NCI-H748 (cell line): Measurements from ENCODE around the gene FXYD3.

Experiments used
- DNase-seq: peaks from one replicate; lab custom pipeline; 2025; ENCODE audit not compliant: unreplicated experiment; lab: John Stamatoyannopoulos, UW

FXYD3 gene, protein sequence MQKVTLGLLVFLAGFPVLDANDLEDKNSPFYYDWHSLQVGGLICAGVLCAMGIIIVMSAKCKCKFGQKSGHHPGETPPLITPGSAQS

DNA sequence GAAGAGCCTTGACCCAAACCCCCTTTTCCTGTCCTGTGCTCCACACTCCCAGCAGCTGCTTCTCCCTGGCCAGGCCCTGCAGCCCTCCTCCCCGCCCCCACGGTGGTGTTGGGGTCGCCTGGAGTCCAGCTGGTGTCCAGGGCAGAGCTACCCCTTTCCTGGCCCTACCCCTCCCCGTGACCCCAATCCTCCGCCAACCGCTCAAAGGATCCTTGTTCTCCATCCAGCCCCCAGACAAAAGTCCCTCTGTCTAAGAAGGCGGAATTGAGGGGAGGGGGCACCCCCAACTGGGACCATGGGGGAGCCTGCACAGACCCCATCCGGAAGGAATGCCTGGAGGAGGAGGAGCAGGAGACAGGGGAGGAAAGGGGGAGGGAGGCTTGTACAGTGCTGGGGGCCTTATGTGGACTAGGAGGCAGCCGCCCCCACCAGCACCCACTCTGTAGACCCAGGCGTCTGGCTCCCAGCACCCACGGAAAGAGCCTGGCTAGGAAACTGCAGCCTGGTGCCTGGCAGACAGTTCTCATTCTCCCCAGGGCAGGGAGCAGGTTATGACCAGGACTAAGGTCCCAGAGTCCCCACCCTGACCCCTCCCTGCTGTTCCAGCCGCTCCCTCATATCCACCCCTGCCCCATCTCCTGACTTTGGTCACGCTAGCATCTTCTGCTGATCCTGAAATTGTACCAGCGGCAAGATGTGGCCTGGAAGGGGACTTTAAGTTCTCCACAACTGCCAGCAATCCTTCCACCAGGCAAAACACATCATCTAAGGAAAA is at the start of gene FXYD3:
Gene FXYD3, plus strand, starts transcription at position 647 of the 775 bp plus-strand sequence. CDS start 3,554 bp downstream, outside the sequence.
- DNase-seq, result no peak

DNA sequence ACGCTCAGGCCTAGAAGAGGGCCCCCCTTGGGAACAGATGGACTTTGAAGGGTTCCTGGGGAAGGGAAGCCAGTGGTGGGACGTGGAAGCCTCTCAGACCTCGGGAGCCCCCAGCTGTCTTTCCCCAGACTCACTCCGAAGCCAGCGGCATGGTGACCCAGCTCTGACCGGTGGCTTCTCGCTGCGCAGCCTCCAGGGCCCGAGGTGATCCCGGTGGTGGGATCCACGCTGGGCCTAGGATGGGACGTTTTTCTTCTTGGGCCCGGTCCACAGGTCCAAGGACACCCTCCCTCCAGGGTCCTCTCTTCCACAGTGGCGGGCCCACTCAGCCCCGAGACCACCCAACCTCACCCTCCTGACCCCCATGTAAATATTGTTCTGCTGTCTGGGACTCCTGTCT is 49.5 kb upstream of the FXYD3 start:
- DNase-seq, result no peak

DNA sequence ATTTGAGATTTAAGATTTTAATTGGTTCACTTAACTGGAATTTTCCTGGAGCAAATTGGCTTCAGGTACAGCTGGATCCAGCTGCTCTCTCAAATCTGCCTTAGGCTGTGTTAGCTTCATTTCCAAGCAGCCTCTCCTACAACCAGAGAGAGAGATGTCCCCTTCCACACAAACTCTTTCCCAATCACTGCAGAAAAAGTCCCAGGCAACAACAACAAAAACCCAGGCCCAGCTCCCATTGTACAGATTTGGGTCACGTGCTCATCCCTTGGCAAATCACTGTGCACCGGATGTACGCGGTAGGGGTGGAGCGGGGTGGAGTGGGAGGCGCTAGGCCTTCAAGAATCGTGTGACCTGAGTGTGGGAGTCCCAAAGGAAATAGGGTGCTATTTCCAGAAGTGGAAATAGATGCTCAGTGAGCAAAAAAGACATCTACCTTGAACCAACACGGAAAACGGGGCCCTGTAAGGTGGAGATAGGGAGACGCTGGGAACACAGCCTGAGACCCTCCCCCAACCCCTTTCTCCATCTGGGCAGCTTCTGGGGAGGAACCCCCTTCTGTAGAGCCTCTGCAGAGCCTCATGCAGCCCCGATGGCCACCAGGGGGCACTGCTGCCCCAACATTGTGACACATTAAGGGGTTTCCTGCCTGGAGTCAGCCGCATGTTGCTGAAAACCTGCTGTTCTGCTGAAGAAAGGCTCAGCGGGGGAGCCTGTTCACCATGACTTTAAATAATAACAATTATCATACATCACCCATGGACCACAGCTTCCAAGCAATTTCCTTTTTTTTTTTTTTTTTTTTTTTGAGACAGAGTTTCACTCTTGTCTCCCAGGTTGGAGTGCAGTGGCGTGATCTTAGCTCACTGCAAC is 48.7 kb upstream of the FXYD3 start:
- peak; percentile 85 for DNase-seq

DNA sequence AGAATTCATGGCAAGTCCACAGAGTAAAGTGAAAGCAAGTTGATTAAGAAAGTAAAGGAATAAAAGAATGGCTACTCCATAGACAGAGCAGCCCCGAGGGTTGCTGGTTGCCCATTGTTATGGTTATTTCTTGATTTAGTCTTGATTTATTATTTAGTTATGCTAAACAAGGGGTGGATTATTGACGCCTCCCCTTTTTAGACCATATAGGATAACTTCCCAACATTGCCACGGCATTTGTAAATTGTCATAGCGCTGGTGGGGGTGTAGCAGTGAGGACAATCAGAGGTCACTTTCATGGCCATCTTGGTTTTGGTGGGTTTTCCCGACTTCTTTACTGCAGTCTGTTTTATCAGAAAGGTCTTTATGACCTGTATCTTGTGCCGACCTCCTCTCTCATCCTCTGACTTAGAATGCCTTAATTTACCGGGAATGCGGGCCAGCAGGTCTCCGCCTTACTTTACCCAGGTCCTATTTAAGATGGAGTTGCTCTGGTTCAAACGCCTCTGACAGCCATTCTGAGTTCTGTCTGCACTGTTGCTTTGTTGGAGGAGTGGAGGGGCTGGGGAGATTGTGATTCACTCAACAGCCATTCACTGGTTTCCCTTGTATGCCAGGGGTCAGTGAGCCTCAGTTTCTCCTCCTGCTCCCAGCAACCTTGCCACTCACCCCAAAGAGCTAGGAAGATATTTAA is 46.5 kb upstream of the FXYD3 start:
- no peak for DNase-seq

DNA sequence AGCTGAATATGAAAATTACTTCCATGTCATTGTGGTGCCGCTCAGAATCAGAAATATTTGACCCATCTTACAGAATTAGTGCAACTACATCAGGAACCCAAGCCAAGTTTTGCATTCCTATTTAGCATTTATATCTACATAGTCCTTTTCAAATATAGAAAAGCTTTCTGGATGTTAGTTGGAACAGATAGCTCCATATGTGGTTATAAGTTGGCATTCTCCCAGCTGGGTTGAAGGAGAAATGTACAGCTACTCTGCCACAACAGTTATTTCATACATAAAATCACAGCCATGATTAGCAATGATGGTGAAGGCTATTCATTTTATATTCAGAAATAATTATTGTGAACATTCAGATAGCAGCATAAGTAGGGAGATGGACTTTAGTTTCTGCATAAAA is 45.9 kb upstream of the FXYD3 start:
- no peak for DNase-seq

DNA sequence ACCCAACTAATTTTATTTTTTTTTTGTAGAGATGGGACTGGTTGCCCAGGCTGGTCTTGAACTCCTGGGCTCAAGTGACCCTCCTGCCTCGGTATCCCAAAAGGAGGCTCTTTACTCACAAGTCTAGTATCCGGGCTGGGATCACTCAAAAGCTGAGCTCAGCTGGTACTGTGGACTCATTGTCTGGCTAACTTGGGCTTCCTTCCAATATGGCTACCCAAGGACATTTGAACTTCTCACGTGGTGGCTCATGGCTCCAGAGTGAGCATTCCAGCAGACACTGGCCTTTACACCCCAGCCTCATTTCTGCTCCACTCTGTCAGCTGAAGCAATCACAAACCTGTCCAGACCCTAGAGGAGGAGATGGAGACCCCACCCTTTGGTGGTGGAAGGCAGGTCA is 45.2 kb upstream of the FXYD3 start:
- DNase-seq, result no peak

DNA sequence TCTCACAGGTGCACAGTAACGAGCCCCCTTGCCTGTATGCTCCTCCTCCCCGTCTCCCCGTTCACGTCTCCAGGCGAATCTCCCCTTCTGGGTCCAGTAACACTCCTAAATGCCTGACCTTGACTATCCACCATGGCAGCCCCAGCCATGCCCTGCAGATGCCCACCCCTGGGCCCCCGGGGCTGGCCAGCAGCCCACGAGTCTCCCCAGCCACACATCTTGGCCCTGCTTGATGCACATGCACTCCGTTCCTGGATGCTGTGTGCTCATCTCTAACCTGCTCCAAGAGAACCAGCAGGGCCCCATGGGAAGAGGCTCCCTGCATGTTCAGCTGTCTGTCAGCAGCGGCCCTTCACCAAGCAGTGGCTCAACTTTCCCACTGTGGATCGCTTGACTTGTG is 42.1 kb upstream of the FXYD3 start:
- DNase-seq, result no peak

DNA sequence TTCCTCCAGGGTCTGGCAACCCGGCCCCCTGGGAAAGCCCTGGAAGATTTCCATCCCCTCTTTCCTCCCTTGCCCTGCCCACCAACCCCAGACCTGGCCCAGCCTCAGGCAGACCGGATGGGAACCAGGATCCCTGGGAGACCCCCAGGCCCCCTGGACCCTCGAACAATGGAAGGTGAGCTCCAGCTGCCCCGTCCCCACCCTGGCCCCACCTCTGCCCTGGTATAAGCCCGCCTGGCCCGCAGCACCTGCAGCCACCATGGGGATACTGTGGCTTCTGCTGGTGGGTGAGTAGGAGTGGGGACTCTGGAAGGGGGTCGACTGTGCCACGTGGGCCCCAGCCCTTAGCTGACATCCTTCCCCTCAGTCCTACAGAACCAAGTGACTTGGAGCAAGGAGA is 41.7 kb upstream of the FXYD3 start:
- no peak for DNase-seq

DNA sequence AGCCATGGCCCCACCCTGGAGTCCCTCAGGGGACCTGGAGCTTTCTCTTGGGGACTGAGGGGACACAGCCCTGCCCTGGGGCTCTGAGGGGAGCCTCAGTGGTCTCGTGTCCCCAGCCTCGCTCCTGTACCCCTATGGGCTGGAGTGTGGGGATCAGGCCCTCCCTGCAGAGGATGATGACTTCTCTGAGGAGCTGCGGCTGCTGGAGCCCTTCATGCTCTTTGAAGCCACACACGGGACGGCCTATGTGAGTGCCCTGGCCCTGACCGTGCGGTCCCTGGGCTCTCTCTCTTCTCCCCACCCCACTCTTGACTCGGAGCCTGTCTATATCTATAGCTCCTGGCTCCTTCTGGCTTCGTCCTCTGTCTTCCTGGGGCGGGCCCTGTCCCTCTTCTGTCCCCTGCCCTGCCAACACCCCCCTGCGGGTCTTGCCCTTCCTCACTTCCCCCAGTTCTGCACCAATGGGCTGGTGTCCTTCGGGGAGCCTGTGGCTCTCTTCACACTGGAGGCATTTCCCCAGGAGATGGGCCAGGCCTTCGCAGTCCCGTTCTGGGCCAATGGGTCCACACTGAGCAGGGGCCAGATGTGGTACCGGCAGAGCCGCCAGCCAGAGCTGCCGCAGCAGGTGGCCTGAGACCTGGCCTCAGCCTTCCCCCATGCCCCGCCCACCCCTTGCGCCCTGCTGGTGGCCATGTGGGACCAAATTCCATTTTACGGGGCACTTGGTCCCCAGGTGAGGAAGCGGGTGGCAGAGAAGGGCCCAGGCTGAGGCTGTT is 41.0 kb upstream of the FXYD3 start:
- no peak for DNase-seq

DNA sequence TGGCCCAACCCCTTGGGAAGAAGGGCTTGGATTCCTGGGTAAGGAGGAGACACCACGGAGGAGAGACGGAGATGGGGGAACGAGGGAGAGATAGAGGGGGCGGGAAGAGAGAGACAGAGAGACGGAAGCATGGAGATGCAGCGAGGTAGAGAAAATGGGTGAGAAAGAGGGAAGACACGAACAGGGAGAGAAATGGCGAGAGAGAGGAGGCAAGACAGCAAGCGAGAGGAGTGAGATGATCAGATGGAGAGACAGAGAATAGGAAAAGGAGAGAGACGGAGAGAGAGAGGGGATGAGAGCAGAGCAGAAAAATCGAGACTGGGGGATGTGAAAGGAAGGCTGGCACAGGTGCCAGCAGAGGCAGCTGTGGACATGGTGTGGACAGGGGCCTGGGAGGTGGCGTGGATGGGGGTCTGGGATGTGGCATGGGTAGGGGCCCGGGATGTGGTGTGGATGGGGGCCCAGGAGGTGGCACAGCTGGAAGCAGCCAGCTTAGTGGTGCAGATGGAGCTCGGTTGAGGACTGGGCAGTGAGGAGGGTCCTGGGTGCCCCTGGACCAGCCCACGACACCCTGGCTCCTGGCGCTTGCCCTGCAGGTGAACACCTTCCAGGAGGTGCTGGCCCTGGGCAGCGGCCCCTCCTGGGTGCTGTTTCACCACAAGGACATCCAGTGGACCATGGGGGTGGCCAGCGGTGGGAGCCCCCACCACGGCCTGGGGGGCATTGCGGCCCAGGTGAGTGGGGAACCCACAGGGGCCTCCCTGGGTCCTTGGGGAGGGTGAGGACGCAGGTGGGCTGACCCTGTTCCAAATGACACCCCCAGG is 40.2 kb upstream of the FXYD3 start:
- no peak for DNase-seq

DNA sequence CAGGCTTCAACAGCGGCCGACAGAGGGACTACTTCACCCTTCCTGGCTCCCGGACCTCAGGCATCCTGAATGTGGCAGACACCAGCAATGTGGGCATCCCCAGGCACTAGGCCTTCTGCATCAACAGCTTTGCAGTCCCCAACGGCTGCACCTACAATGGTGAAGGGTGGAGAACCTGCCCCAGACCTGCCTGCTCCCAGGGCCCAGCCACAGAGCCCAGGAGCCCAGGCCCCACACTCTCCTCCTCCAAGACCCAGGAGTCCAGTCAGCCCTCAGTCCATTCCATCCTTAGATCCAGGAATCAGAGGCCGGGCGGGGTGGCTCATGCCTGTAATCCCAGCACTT is 39.6 kb upstream of the FXYD3 start:
- no peak for DNase-seq

DNA sequence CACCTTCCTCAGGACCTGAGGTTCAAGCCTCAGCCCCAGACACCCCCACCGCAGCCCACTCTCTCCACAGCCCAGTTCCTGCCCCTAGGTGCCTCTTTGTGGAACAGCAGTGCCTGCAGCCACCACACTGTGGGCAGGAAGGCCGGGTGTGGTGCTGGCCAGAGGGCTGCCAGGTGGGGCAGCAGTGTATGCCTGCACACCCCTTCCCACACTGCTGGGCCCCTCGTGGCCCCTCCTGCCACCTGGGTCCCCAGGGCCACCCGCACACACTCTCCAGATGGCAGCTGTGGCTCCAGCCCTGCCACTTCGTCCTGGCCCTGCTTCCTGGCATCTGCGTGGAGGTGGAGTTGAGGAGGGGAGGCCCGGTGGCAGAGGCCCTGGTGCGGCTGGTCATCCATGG is 39.0 kb upstream of the FXYD3 start:
- no peak for DNase-seq

DNA sequence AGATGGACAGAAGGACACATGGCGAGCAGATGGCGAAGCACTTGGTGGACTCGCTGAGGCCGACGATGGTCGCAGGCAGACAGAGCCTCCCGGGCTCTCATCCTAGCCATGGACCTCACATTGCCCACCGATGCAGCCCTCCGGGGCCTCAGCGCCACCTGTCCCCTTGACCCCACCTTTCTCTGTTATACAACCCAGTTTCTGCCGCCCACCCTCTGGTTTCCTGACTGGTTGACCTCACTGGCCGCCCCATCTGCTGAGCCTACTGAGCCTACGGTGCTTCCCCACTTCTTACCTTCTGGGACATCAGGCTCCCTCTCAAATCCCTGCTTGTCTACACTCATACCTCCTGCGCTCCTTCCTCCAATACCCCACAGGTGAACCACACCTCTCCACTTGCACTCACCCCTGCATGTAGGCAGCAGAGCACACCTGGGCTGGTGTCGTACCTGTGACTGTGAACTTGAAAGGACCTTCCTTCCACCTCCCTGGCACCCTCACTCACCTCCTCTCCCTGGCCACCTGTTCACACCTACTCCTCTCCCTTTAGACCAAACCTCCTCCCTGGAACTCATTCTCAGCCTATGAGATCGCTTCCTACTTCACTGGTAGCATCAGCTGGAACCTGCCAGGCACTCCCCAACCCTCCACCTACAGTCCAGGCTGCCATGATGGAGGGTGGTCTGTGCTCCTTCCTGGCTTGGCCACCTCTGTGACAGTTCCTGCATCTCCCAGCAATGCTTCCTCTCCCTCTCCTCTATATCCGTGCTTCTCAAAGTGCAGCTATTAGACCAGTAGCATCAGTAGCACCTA is 38.0 kb upstream of the FXYD3 start:
- no peak for DNase-seq

DNA sequence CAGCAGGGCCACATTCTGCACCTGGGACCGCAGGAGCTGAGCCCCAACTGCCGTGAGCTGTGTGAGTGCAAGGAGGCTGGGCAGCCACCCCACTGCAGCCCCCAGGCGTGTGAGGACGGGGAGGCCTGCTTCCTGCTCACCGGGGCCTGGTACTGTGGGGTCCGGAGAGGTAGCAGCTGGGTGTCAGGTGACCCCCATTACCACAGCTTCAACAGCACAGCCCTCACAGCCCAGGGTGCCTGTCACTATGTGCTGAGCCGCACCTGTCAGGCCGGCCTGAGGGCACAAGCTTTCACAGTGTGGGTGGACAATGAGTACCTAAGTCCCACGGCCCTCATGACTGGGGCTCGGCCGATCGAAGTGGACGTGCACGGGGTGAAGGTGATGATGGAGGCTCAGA is 35.8 kb upstream of the FXYD3 start:
- DNase-seq, result no peak

DNA sequence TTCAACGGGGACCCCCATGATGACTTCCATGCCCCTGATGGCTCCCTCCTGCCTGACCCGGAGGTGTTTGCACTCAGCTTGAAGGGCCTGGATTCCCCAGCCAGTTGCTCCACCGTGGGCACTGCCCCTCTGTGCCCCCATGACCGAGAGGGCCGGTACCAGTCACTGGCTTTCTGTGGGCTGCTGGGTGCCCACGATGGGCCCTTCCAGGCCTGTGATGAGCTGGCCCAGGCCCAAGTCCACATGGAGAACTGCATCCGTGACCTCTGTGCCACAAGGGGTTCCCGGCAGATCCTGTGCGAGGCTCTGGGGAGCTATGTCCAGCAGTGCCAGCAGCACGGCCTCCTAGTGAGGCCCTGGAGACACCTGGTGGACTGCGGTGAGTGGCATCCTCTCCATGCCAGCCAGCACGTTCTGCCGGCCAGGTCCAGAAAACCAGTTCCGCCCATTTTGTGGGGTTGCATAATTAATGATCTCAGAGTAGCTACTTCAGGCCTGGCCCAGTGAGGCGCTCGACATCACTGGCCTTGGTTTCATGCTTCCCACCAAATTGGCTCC is 34.9 kb upstream of the FXYD3 start:
- no peak for DNase-seq

DNA sequence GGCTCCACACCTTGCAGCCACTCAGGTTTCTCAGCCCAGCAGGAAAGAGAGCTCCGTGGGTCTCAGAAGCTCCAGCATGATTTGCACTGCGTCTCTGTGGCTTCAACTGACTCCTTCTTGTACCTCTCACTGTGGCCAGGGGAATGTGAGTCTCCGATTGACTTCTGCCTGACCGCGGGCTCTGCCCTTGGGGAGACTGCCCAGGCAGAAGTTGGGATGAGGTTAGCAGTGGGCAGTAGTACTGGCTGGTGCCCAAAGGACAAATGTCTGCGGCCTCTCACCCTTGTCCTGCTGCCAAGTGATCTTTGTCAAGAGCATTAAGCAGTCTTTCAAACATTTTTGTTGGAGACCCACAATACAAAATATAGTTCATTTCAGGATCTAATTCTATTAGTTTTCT is 34.4 kb upstream of the FXYD3 start:
- DNase-seq, result no peak

DNA sequence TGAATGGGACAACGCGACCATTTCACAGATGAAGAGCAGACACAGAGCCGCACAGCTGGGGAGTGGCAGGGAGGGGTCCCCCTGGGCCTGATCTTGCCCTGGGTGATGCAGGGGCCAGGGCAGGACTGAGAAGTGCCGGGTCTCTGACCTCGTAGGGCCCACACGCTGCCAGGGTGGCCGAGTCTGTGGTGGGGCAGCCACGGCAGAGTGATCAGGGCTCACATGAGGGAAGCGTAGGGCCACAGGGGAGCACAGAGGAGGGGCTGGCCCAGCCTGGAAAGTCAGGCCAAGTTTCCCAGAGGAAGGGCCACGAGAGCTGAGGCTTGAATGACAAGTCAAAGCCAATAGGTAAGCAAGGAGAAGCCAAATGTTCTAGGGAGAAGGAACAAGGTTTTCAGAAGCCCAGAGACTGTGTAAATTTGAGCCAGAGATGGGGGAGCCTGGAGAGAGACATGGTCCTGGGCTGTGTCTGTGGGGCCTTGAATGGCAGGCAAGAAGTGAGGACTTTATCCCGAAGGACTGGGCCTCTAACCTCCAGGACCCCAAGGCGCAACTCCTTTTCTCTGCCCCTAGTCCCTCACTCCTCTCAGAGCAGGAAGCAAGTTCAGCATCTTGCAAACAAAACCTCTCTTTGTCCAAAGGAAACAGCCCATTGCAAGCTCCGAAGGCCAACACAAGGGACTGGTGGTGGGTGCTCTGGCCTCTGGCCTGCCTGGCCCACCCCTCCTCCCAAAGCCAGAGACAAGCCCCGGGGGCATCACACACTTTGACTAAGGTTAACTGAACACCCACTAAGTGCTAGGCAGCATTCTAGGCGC is 31.7 kb upstream of the FXYD3 start:
- DNase-seq, result no peak

DNA sequence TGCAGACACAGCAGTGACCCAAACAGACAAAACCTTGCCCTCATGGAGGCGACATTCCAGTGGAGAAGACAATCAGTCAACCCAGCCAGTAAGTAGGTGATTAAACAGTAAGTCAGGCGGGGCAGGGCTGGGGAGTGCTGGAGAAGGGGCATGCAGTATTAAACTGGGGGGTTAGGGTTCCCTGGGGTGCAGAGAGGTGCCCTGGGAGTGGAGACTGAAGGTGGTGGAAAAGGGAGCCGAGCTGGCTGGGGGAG is 31.2 kb upstream of the FXYD3 start:
- DNase-seq, result no peak
